Measurements from ENCODE around the gene MT1M.
A peak's percentile ranks its signal among the peaks of the same experiment; 100 is the strongest.

Gene MT1M

GRCh38 chr16:56628486-56629350 lies 3.7 kb upstream of the MT1M start:
- DNase-seq (ENCODE audit: low spot score): no peak

GRCh38 chr16:56629531-56629930 lies 2.9 kb upstream of the MT1M start:
- no peak for DNase-seq (ENCODE audit: low spot score)

GRCh38 chr16:56630134-56630533 lies 2.3 kb upstream of the MT1M start:
- DNase-seq (ENCODE audit: low spot score): no peak

- DNase-seq (ENCODE audit: low spot score): no peak
These were observed 1.3 kb upstream of the MT1M start for GRCh38 chr16:56631197-56631596.

GRCh38 chr16:56631832-56632155 lies 665 bp upstream of the MT1M start:
- DNase-seq (ENCODE audit: low spot score): peak; percentile 34

GRCh38 chr16:56632848-56633365 lies 448 bp downstream of the MT1M start:
- no peak for DNase-seq (ENCODE audit: low spot score)

GRCh38 chr16:56633535-56633934 lies 1.1 kb downstream of the MT1M start:
- no peak for DNase-seq (ENCODE audit: low spot score)

GRCh38 chr16:56634715-56635440 lies 2.4 kb downstream of the MT1M start:
- DNase-seq (ENCODE audit: low spot score): no peak

- no peak for DNase-seq (ENCODE audit: low spot score)
These were observed 3.0 kb downstream of the MT1M start for GRCh38 chr16:56635441-56635967.

- no peak for DNase-seq (ENCODE audit: low spot score)
These were observed 4.4 kb downstream of the MT1M start for GRCh38 chr16:56636616-56637413.

GRCh38 chr16:56637814-56638750 lies 5.6 kb downstream of the MT1M start, which contains the start of gene MT1A:
MT1A (plus strand) TSS chr16:56638666; CDS start chr16:56638739, 73 bp downstream.
- peak; percentile 92 for DNase-seq (ENCODE audit: low spot score)

- no peak for DNase-seq (ENCODE audit: low spot score)
These were observed 6.6 kb downstream of the MT1M start for GRCh38 chr16:56639045-56639444.

- no peak for DNase-seq (ENCODE audit: low spot score)
These were observed 7.6 kb downstream of the MT1M start for GRCh38 chr16:56640076-56640475.

- DNase-seq (ENCODE audit: low spot score): no peak
These were observed 8.7 kb downstream of the MT1M start for GRCh38 chr16:56641166-56641565.

- DNase-seq (ENCODE audit: low spot score): peak; percentile 69
These were observed 10.8 kb downstream of the MT1M start for GRCh38 chr16:56643080-56643778.

GRCh38 chr16:56643833-56644232 lies 11.4 kb downstream of the MT1M start:
- no peak for DNase-seq (ENCODE audit: low spot score)

- no peak for DNase-seq (ENCODE audit: low spot score)
These were observed 12.9 kb downstream of the MT1M start for GRCh38 chr16:56645311-56645710.

- no peak for DNase-seq (ENCODE audit: low spot score)
These were observed 13.4 kb downstream of the MT1M start for GRCh38 chr16:56645838-56646237.

GRCh38 chr16:56647641-56648431 lies 15.4 kb downstream of the MT1M start:
- DNase-seq (ENCODE audit: low spot score): no peak
